GM12892 (cell line): ENCODE measurements around the gene IGF2BP3.

Source experiments
- POLR2A ChIP-seq: IDR thresholded peaks from 2 replicates; pipeline ENCODE4 v1.6.1; 2011; ENCODE audit warnings: low read depth, low read length, control low read depth
- POLR2AphosphoS5 ChIP-seq: IDR thresholded peaks from 2 replicates; pipeline ENCODE4 v1.6.1; 2011; ENCODE audit warnings: low read depth, low read length, control low read depth
- TAF1 ChIP-seq: IDR thresholded peaks from 2 replicates; pipeline ENCODE4 v1.6.1; 2011; ENCODE audit warnings: low read depth, mild to moderate bottlenecking, control low read depth, low read length, borderline replicate concordance

- TF ChIP-seq POLR2A (no peak), POLR2AphosphoS5 (no peak), TAF1 (no peak)
Measured at GRCh38 chr7:23380961-23381360, 89.3 kb downstream of the IGF2BP3 start.
